Esophagus squamous epithelium (tissue), 5 donors: ENCODE results near the gene ASB5. TPM values are rescaled to one million over a fixed set of nuclear protein-coding genes. Genes with fewer than 3 reads are reported as not detected.

Experiments used
- DNase-seq: peaks from one replicate; lab custom pipeline; 2025; lab: John Stamatoyannopoulos, UW
- H3K27ac ChIP-seq, 4 donors: fragments of 200-600 bp; sonication (generic); one replicate each; pipeline ENCODE4 v1.5.1; 2016 to 2019; ENCODE audit warnings: mild to moderate bottlenecking in 1 of 4
- H3K27me3 ChIP-seq, 4 donors: fragments of 200-600 bp; sonication (generic); 1 replicate in 3 of 4; 2 replicates in 1 of 4; pipeline versions ENCODE4 v1.5.1 to v1.6.0; 2017 to 2021; ENCODE audit warnings: antibody characterized with exemption in 1 of 4
- H3K36me3 ChIP-seq, 3 donors: fragments of 200-600 bp; sonication (generic); one replicate each; pipeline ENCODE4 v1.5.1; 2016 to 2019
- H3K4me1 ChIP-seq, 3 donors: fragments of 200-600 bp; sonication (generic); one replicate each; pipeline ENCODE4 v1.5.1; 2017 to 2019
- H3K4me3 ChIP-seq, 4 donors: fragments of 200-600 bp; sonication (generic); 1 replicate in 3 of 4; 2 replicates in 1 of 4; pipeline ENCODE4 v1.5.1; 2016 to 2019; ENCODE audit warnings: mild to moderate bottlenecking in 2 of 4, moderate library complexity in 1 of 4
- H3K9me3 ChIP-seq, 3 donors: fragments of 200-600 bp; sonication (generic); one replicate each; pipeline ENCODE4 v1.5.1; 2016 to 2019
- POLR2A ChIP-seq, 4 donors: fragments of 450-650 bp; IDR thresholded peaks; one replicate each; pipeline ENCODE4 v1.6.1; 2017; ENCODE audit warnings: antibody characterized with exemption in 4 of 4, mild to moderate bottlenecking in 4 of 4, moderate library complexity in 3 of 4
- WGBS, 2 donors: methylation state at CpG; one replicate each; pipeline ENCODE4 v1.1.5; 2018; 5-methylcytosine and 5-hydroxymethylcytosine counted together
- intact Hi-C: fragments of 100-400 bp; cut with DNase I; formaldehyde crosslinking; loops from one replicate; pipeline ENCODE4 v1.15.0; 2022
- total RNA-seq, 4 donors: library from RNA; depleted of rRNA; stranded (reverse); fragments of >200 nt; gene quantifications; one replicate each; pipeline ENCODE4 v1.1.0, GENCODE V29; 2016
- TF ChIP-seq, protein P1 (sequence below), 6 experiments: fragments of 450-650 bp in 4 of 6; fragments of 200-600 bp in 2 of 6; sonication (generic) in 2 of 6; IDR thresholded peaks; one replicate each; pipeline ENCODE4 v1.5.1; 2016 to 2019; ENCODE audit warnings: antibody characterized with exemption in 6 of 6, mild to moderate bottlenecking in 4 of 6, moderate library complexity in 4 of 6
- donor health status: DM: yes; HTN: yes; CAD: no.

Gene ASB5
- total RNA-seq, 4 donors from 2014 or later = 0.13 to 4.0 (median 0.24) TPM

DNA sequence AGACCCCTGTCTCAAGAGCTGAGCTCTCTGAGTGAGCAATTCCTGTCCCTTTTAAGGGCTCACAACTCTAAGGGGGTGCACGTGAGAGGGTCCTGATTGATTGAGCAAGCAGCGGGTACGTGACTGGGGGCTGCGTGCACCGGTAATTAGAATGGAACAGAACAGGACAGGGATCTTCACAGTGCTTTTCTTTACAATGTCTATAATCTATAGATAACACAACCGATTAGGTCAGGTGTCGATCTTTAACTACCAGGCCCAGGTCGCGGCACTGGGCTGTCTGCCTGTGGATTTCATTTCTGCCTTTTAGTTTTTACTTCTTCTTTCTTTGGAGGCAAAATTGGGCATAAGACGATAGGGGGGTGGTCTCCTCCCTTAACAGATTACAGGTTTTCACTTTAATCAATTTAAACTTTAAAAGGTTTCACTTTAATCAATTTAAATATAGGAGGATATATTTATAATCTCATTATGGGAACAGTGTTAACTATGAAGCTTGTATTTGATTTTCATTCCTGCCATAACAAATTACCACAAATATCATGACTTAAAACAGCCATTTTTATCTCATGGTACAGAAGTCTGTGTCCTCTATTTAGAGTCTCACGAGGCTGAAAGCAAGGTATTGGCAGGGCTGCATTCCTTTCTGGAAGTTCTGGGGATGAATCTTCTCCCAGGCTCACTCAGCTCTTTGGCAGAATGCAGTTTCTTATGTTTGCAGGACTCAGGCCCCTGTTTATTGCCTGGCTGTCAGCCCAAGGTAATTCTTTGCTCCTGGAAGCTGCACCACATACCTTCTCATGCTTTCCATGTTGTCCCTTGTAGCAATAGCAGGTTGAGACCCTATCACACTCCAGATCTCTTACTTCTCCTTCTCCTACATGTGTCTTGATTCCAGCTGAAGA, 78.9 kb downstream of the ASB5 start:
- intact Hi-C loops = no loop called here
- Histone ChIP-seq H3K4me3 (no peak overlapping the region), H3K36me3 (no peaks in the 10 kb centered on the region), H3K27me3 (no peaks in the 10 kb centered on the region), H3K27ac (no peak overlapping the region), H3K9me3 (no peaks in the 10 kb centered on the region), H3K4me1 (peaks cover 0 to 5% (median 4%) of the 10 kb centered on the region in 3 donors)
- 68 to 70% methylated on average over 7 to 11 of the region's 11 CpGs for whole genome bisulfite sequencing, 2 donors
- no peak for DNase-seq
- TF ChIP-seq, protein P1, sequence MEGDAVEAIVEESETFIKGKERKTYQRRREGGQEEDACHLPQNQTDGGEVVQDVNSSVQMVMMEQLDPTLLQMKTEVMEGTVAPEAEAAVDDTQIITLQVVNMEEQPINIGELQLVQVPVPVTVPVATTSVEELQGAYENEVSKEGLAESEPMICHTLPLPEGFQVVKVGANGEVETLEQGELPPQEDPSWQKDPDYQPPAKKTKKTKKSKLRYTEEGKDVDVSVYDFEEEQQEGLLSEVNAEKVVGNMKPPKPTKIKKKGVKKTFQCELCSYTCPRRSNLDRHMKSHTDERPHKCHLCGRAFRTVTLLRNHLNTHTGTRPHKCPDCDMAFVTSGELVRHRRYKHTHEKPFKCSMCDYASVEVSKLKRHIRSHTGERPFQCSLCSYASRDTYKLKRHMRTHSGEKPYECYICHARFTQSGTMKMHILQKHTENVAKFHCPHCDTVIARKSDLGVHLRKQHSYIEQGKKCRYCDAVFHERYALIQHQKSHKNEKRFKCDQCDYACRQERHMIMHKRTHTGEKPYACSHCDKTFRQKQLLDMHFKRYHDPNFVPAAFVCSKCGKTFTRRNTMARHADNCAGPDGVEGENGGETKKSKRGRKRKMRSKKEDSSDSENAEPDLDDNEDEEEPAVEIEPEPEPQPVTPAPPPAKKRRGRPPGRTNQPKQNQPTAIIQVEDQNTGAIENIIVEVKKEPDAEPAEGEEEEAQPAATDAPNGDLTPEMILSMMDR (IDR thresholded peaks at IDR 0.05) = no peak
- TF ChIP-seq POLR2A (IDR thresholded peaks at IDR 0.05) = no peak

DNA sequence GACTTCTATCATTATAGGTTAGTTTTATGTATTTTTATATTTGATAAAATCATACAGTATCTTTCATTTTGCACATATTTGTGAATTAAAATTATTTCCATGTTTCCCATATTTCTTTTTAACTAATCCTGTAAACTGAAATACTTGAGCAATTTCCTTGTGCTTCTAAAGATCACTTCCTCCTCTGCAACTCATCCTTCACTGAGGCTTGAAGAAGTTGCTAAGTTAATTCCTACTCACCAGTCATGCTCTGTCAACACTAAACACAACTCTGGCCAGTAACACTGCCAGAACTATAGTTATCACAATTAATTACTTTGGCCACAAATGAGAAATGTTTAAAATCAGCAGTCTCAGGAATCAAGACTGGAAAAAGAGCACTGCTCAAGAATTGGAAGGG, 80.4 kb downstream of the ASB5 start:
- H3K27ac ChIP-seq = no peak overlapping the region
- H3K4me3 ChIP-seq = no peak overlapping the region
- H3K36me3 ChIP-seq = no peaks in the 10 kb centered on the region
- H3K9me3 ChIP-seq = no peaks in the 10 kb centered on the region
- no peaks in the 10 kb centered on the region for H3K27me3 ChIP-seq
- DNase-seq = no peak
- intact Hi-C loops = no loop called here
- H3K4me1 ChIP-seq = no peaks in the 10 kb centered on the region
- no peak for TF ChIP-seq POLR2A (IDR thresholded peaks at IDR 0.05)
- TF ChIP-seq, protein P1 (IDR thresholded peaks at IDR 0.05) = no peak

DNA sequence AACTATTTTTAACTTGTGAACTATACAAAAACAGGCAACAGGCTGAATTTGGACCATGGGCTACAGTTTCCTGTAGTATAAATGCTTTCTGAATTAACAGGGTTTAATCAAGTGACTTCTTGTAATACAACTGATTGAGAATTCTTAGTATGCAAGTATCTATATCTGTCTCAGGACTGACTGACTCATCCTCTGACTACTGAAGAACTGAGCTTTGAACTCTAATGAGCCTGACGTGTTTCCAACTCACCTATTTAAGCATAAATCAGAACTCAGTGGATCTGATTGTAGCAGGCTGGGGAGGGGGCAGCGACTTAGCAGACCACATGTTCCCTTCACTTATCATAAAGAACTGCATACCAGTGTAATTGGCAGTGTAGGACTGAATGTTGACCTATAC, 81.4 kb downstream of the ASB5 start:
- Histone ChIP-seq H3K9me3 (no peaks in the 10 kb centered on the region), H3K27ac (no peak overlapping the region), H3K36me3 (no peaks in the 10 kb centered on the region), H3K4me1 (no peaks in the 10 kb centered on the region), H3K4me3 (no peak overlapping the region), H3K27me3 (no peaks in the 10 kb centered on the region)
- intact Hi-C loops = no loop called here
- TF ChIP-seq, protein P1 (IDR thresholded peaks at IDR 0.05) = no peak
- TF ChIP-seq POLR2A (IDR thresholded peaks at IDR 0.05) = no peak
- 46 to 55% methylated on average over 2 of the region's 2 CpGs for WGBS, 2 donors
- DNase-seq = no peak

DNA sequence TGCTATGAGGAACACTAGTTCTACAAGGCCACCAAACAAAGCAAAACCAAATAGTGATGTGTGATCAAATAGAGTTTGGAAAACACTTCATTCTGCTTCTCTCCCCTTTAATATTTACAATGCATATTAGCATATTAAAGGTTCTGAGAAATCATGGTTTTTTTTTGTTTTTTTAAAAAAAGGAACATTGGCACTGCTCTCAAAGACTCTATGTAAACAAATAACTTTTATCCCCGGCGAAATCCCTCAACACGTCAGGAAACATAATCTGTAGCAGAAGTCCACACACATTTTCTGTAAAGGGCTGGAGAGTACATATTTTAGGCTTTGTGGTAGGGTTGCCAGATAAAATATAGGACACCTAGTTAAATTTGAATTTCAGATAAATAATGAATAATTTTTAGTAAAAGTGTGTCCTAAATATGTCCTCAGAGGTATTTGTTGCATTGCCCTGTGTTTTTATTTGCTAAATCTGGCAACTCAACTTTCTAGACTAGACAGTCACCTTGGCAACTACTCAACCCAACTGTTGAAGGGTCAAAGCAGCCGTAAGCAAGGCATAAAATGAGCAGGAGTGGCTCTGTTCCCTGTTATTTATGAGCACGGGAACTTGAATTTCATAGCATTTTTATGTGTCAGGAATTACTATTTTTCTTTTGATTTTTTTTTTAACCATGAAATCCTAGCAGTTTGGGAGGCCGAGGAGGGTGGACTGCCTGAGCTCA, 82.2 kb downstream of the ASB5 start:
- H3K4me1 ChIP-seq = no peaks in the 10 kb centered on the region
- no peaks in the 10 kb centered on the region for H3K36me3 ChIP-seq
- no peaks in the 10 kb centered on the region for H3K27me3 ChIP-seq
- no peak for TF ChIP-seq POLR2A (IDR thresholded peaks at IDR 0.05)
- TF ChIP-seq, protein P1 (IDR thresholded peaks at IDR 0.05) = no peak
- H3K4me3 ChIP-seq = no peak overlapping the region
- DNase-seq = no peak
- H3K9me3 ChIP-seq = no peaks in the 10 kb centered on the region
- 51 to 54% methylated on average over 6 of the region's 6 CpGs for WGBS, 2 donors
- intact Hi-C loops = no loop called here
- H3K27ac ChIP-seq = no peak overlapping the region

DNA sequence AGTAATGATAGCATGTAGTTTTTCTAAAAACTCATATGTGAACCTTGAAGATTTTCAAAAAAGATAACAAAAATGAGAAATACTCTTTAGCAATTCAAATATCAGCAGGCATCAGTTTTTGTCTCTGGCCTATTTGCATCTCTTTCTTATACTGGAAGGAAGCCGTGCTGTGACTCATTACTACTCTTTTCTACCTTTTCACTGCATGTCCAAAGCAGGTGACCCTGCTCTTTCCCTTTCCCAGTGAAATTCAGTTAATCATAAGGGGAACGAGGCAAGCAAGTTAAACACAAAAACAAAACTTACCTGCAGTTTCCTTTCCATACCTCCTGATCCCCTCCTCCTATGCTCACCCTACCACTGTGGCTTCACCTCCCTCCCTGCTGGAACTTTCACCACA, 83.0 kb downstream of the ASB5 start:
- no peaks in the 10 kb centered on the region for H3K36me3 ChIP-seq
- H3K4me3 ChIP-seq = no peak overlapping the region
- no peak overlapping the region for H3K27ac ChIP-seq
- H3K4me1 ChIP-seq = no peaks in the 10 kb centered on the region
- intact Hi-C loops = no loop called here
- no peak for TF ChIP-seq POLR2A (IDR thresholded peaks at IDR 0.05)
- TF ChIP-seq, protein P1 (IDR thresholded peaks at IDR 0.05) = no peak
- H3K9me3 ChIP-seq = no peaks in the 10 kb centered on the region
- WGBS, 2 donors = 64 to 70% methylated on average over 2 of the region's 2 CpGs
- DNase-seq = no peak
- no peaks in the 10 kb centered on the region for H3K27me3 ChIP-seq
